Measurements from ENCODE around the gene LNPEP.

- TF ChIP-seq, protein P1, sequence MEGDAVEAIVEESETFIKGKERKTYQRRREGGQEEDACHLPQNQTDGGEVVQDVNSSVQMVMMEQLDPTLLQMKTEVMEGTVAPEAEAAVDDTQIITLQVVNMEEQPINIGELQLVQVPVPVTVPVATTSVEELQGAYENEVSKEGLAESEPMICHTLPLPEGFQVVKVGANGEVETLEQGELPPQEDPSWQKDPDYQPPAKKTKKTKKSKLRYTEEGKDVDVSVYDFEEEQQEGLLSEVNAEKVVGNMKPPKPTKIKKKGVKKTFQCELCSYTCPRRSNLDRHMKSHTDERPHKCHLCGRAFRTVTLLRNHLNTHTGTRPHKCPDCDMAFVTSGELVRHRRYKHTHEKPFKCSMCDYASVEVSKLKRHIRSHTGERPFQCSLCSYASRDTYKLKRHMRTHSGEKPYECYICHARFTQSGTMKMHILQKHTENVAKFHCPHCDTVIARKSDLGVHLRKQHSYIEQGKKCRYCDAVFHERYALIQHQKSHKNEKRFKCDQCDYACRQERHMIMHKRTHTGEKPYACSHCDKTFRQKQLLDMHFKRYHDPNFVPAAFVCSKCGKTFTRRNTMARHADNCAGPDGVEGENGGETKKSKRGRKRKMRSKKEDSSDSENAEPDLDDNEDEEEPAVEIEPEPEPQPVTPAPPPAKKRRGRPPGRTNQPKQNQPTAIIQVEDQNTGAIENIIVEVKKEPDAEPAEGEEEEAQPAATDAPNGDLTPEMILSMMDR (IDR thresholded peaks at IDR 0.05): no peak
- TF ChIP-seq EP300 (IDR thresholded peaks at IDR 0.05): no peak
- TF ChIP-seq POLR2AphosphoS5 (IDR thresholded peaks at IDR 0.05): no peak
- no peak for TF ChIP-seq POLR2A (IDR thresholded peaks at IDR 0.05)
Observed at GRCh38 chr5:97065475-97065874, 129.6 kb downstream of the LNPEP start.
